GM21423 (cell line): ENCODE results near the gene NR3C2.
A peak's percentile ranks its signal among the peaks of the same experiment; 100 is the strongest.

ENCODE experiments used
- ATAC-seq: cut with Tn5 transposase; IDR thresholded peaks from one replicate; pipeline ENCODE4 v1.9.1; 2021; ENCODE audit warnings: mild to moderate bottlenecking, moderate library complexity; ENCODE audit not compliant: unreplicated experiment

The NR3C2 gene

GRCh38 chr4:148435654-148436406 is 6.4 kb downstream of the NR3C2 start:
- no peak for ATAC-seq

DNA sequence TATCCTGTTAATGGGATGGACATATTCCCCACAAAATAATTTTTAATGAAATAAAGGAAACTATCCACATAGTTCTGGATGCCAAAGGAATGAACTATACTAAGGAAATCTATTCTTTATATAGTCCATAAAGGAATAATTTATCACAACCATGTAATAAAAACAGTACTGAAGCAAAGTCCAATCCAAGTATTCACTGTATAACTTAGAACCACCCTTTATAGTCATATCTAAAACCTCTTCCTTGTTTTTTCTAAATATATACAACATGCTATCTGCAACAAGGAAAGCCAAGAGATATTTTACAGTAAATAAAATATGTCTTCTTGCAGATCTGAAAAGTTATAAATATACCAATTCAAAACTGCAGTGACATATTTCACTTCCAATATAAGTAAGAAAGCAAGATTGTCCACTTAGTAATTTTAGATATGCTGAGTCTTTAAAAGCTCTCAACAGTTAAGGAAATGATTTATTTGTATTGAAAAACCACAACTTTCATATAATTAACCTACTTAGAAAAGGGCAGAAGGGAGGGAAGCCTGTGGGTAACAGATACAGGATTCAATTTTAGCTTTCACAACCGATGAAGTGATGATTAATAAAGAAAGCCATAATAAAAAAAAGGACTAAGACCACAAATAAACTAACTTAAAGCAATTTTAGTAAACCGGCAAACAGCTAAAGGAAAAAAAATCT is 8.0 kb downstream of the NR3C2 start:
- ATAC-seq = peak; percentile 63

- peak; percentile 67 for ATAC-seq
Observed at GRCh38 chr4:148431401-148431800, 10.8 kb downstream of the NR3C2 start.

GRCh38 chr4:148430854-148431253 is 11.4 kb downstream of the NR3C2 start:
- ATAC-seq = no peak

GRCh38 chr4:148429206-148429605 is 13.0 kb downstream of the NR3C2 start:
- ATAC-seq = no peak

GRCh38 chr4:148426643-148427042 is 15.6 kb downstream of the NR3C2 start:
- no peak for ATAC-seq

DNA sequence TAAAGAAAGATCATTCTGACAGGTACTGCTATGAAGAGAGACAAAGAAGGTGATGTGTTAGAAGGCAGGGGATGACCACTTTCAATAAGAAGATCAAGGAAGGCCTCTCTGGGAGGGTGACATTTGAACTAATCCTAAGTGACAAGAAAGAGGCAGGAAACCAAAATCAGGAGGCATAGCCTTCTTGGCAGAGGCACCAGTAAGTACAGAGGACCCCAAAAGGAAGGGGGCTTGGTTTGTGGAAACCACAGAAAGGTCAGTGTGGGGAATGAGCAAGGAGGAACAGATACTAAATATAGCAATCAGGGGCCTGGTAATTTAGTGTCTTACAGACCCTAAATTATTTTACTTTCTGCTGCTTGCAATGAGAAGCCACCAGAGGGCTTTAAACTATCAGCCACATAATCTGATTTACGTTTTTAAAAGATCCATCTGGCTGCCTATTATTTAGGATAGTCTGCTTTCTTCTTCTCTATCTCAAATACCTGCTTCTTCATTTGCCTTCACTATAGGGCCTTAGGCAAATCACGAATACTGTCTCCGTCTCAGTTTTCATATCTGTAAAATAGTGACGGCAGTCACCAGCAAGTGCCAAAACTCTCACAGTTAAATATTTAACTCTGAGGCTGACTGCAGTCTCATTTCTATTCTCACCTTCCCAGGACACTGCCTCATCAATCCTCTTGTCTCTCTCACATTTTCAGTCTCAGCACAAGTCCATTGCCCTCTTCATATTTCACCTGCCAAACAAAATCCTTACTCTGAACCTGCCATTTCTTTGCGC is 16.7 kb downstream of the NR3C2 start:
- peak; percentile 94 for ATAC-seq

DNA sequence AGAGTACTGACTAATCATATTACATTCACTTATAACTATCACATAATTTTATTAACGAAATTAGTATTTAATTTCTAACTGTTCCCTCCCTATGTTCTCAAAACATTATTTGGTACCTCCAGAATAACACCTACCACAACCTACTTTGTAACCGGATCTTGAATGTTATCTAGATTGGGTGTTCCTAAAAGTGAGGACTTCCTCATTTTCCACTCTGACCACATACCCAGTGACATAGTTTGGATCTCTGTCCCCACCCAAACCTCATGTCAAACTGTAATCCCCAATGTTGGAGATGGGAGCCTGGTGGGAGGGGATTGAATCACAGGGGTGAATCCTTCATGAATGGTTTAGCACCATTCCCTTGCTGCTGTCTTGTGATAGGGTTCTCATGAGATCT is 21.8 kb downstream of the NR3C2 start:
- ATAC-seq = no peak

- ATAC-seq = no peak
Observed at GRCh38 chr4:148415500-148415899, 26.7 kb downstream of the NR3C2 start.

DNA sequence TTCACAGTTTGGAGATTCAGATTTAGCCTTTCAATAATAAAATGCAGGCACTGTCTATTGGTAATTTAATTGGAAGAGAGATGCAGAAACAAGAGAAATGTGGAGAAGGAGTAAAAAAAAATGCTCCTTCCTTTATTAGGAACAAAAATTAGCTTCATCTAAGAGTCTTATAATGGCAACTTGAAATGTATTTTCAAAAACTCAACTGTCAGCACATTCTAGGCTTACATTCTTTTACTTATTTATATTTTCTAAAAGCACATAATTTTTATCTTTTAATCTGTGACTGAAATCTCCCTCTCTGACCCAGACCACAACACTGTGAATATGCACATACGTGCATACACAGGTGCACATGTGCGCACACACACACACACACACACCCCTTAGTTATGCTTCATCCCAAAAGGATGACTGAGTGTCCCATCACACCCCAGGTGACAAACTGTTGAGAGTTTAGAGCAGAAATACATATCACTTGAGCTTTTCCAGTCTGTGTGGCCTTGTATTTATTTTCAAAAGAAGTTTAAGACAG is 29.7 kb downstream of the NR3C2 start:
- ATAC-seq = no peak

DNA sequence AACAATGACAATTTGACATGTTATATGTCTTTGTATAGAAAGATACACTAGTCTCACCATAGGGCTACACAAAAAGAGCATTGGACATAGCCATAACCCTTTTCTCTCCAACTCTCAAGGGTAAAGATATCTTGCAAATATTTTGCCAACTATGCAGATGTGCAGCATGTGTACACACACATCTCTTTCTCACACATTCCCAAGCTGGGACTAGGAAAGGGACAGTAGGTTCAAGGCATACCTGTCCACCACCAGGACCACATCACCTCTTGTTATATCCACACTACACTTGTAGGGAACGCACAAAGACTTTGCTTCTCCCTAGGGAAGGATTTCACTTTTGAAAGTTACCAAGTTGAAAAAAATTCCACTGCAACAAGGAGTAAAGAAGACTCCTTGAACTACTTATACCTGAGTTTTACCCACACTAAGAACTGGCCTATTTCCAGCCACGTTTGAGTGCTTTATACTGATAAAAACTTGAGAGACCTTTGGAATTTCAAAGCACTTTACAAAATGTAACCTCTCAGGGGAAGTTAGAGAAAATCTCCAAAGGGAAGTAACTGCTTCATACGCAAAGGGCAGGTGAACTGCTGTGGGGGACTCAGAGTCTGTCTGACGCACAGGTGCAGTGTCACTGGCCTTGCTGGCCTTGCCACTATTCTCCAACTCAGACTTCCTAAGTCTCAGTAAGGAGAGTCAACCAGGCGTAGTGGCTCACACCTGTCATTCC is 36.9 kb downstream of the NR3C2 start:
- no peak for ATAC-seq

GRCh38 chr4:148398988-148399387 is 43.2 kb downstream of the NR3C2 start:
- ATAC-seq = no peak

GRCh38 chr4:148397771-148398170 is 44.4 kb downstream of the NR3C2 start:
- ATAC-seq = no peak

- ATAC-seq = no peak
Observed at GRCh38 chr4:148396986-148397673, 45.1 kb downstream of the NR3C2 start.

- ATAC-seq = no peak
Observed at GRCh38 chr4:148395771-148396170, 46.4 kb downstream of the NR3C2 start.

- no peak for ATAC-seq
Observed at GRCh38 chr4:148391056-148391455, 51.2 kb downstream of the NR3C2 start.

- no peak for ATAC-seq
Observed at GRCh38 chr4:148390311-148390710, 51.9 kb downstream of the NR3C2 start.

DNA sequence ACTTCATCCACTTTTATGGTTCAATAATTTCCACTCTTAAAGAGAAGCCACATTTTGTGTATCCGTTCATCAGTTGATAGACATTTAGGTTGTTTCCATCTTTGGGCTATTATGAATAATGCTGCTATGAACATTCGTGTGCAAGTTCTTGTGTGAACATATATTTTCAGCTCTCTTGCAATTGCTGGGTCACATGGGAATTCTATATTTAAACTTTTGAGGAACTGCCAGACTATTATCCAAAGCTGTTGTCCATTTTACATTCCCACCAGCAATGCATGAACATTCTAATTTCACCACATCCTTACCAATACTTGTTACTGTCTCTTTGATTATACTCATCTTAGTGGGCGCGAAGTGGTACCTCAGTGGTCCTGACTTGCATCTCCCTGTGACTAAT is 61.9 kb downstream of the NR3C2 start:
- no peak for ATAC-seq

GRCh38 chr4:148376151-148376550 is 66.1 kb downstream of the NR3C2 start:
- no peak for ATAC-seq

GRCh38 chr4:148375584-148375983 is 66.6 kb downstream of the NR3C2 start:
- no peak for ATAC-seq
